HepG2 (cell line): ENCODE data around the gene FAM184B. TPM values are rescaled to one million over a fixed set of nuclear protein-coding genes. Genes with fewer than 3 reads are reported as not detected.

Experiments used
- ATAC-seq: fragments of 200-7000 bp; cut with Tn5 transposase; 3 replicates; pipeline ENCODE4 v1.9.1; 2020; ENCODE audit warnings: mild to moderate bottlenecking, moderate library complexity
- BruUV-seq: library from RNA; stranded (reverse); fragments of 400-500 nt; replicated peaks from 2 replicates; lab custom pipeline; 2021; lab: Mats Ljungman, UMichigan
- CTCF ChIA-PET: fragments of 300-600 bp; formaldehyde crosslinking; extraction: SDS; loops from one replicate; lab custom pipeline; 2021; ENCODE audit warnings: low total read pairs, inconsistent platforms, low intra/inter-chr PET ratio; lab: Yijun Ruan, JAX
- POLR2A ChIA-PET: fragments of 350-600 bp; sonication (Branson Sonifier 250); formaldehyde crosslinking; loops from one replicate; lab custom pipeline; 2020; ENCODE audit warnings: antibody characterized with exemption, inconsistent platforms; lab: Yijun Ruan, JAX
- DNase-seq: peaks from one replicate; pipeline ENCODE4 v3.0.0-alpha.2; 2015; ENCODE audit warnings: low spot score
- FAIRE-seq: peaks from 3 replicates; lab custom pipeline; 2011; peaks lifted over from hg19 to GRCh38; lab: Jason Lieb, UNC
- H2AFZ ChIP-seq: one replicate; pipeline ENCODE4 v1.6.1; 2011; ENCODE audit warnings: low read length, inconsistent platforms
- H3K27ac ChIP-seq: fragments of 300-600 bp; 3 replicates; pipeline ENCODE4 v1.8.0; 2011; ENCODE audit warnings: mixed run types, mild to moderate bottlenecking, mixed read lengths, low read length, inconsistent platforms; ENCODE audit not compliant: insufficient read depth; ENCODE audit errors: extremely low read length
- H3K27me3 ChIP-seq, 2 experiments: fragments of 200-600 bp in 1 of 2; 2 replicates in 1 of 2; 3 replicates in 1 of 2; pipeline versions ENCODE4 v1.6.0 to v1.8.0; 2011; ENCODE audit warnings: low read length in 2 of 2, mild to moderate bottlenecking in 2 of 2, moderate library complexity in 2 of 2, inconsistent platforms in 1 of 2; ENCODE audit not compliant: insufficient read depth in 2 of 2, control insufficient read depth in 1 of 2
- H3K36me3 ChIP-seq, 2 experiments: fragments of 200-600 bp in 1 of 2; replicated peaks in 1 of 2; 2 replicates in 1 of 2; 3 replicates in 1 of 2; pipeline versions ENCODE4 v1.5.1 to v1.8.0; 2011; ENCODE audit warnings: low read length in 2 of 2, inconsistent platforms in 1 of 2; ENCODE audit not compliant: insufficient read depth in 2 of 2, control insufficient read depth in 1 of 2
- H3K4me1 ChIP-seq: 2 replicates; pipeline ENCODE4 v1.5.1; 2012; ENCODE audit warnings: low read length, inconsistent platforms; ENCODE audit not compliant: insufficient read depth
- H3K4me2 ChIP-seq: 2 replicates; pipeline ENCODE4 v1.6.0; 2011; ENCODE audit warnings: low read depth, low read length, inconsistent platforms
- H3K4me3 ChIP-seq, 3 experiments: fragments of 200-600 bp in 1 of 3; sonication (generic), shearing (Covaris generic) in 1 of 3; replicated peaks in 1 of 3; 2 replicates each; pipeline ENCODE4 v1.5.1; 2011 to 2016; ENCODE audit warnings: low read length in 3 of 3, inconsistent platforms in 2 of 3, low read depth in 2 of 3, mild to moderate bottlenecking in 2 of 3, control low read depth in 1 of 3, mixed read lengths in 1 of 3; ENCODE audit not compliant: insufficient read depth in 1 of 3
- H3K79me2 ChIP-seq: one replicate; pipeline ENCODE4 v1.6.1; 2011; ENCODE audit warnings: low read length, inconsistent platforms; ENCODE audit not compliant: insufficient read depth
- H3K9ac ChIP-seq: 2 replicates; pipeline ENCODE4 v1.6.0; 2011; ENCODE audit warnings: mild to moderate bottlenecking, low read depth, low read length, inconsistent platforms; ENCODE audit not compliant: insufficient read depth
- H3K9me3 ChIP-seq: 2 replicates; pipeline ENCODE4 v1.5.1; 2012; ENCODE audit warnings: mild to moderate bottlenecking, low read length
- H4K20me1 ChIP-seq: 2 replicates; pipeline ENCODE4 v1.6.0; 2011; ENCODE audit warnings: inconsistent platforms, mild to moderate bottlenecking, low read length, moderate library complexity; ENCODE audit not compliant: insufficient read depth
- AKAP8 ChIP-seq: sonication (generic); formaldehyde crosslinking; IDR thresholded peaks from 2 replicates; pipeline ENCODE4 v1.5.1; 2020; ENCODE audit warnings: mild to moderate bottlenecking, missing genetic modification reagents
- CBFB ChIP-seq: sonication (generic); formaldehyde crosslinking; IDR thresholded peaks from 2 replicates; pipeline ENCODE4 v1.4.0; 2020; ENCODE audit warnings: missing genetic modification reagents
- HDAC6 ChIP-seq: fragments of 200-600 bp; sonication (generic); IDR thresholded peaks from 2 replicates; pipeline ENCODE4 v1.7.0; 2017; ENCODE audit warnings: mild to moderate bottlenecking, antibody characterized with exemption, low read length, low read depth
- HOXA9 ChIP-seq: sonication (generic); formaldehyde crosslinking; IDR thresholded peaks from 2 replicates; pipeline ENCODE4 v1.8.1; 2022; ENCODE audit warnings: missing genetic modification reagents, mild to moderate bottlenecking, moderate library complexity, borderline replicate concordance
- IRX3 ChIP-seq: sonication (generic); formaldehyde crosslinking; IDR thresholded peaks from 2 replicates; pipeline ENCODE4 v1.8.1; 2023; ENCODE audit warnings: mild to moderate bottlenecking, low read depth, missing genetic modification reagents, borderline replicate concordance
- JUND ChIP-seq: sonication (generic); formaldehyde crosslinking; IDR thresholded peaks from 2 replicates; pipeline ENCODE4 v1.8.0; 2022; ENCODE audit warnings: mild to moderate bottlenecking, missing genetic modification reagents
- MTA1 ChIP-seq: sonication (generic); formaldehyde crosslinking; IDR thresholded peaks from 2 replicates; pipeline ENCODE4 v1.4.0; 2020; ENCODE audit warnings: missing genetic modification reagents, mild to moderate bottlenecking, borderline replicate concordance
- NFYC ChIP-seq: IDR thresholded peaks from 2 replicates; pipeline ENCODE4 v1.6.1; 2016; ENCODE audit warnings: missing genetic modification reagents, missing compliant biosample characterization
- TRIM24 ChIP-seq: sonication (generic); formaldehyde crosslinking; IDR thresholded peaks from 2 replicates; pipeline ENCODE4 v1.8.0; 2022; ENCODE audit warnings: mild to moderate bottlenecking, missing genetic modification reagents
- ZFY ChIP-seq: sonication (generic); formaldehyde crosslinking; IDR thresholded peaks from 2 replicates; pipeline ENCODE4 v1.4.0; 2020; ENCODE audit warnings: missing genetic modification reagents
- ZNF713 ChIP-seq: sonication (generic); formaldehyde crosslinking; IDR thresholded peaks from 2 replicates; pipeline ENCODE4 v1.4.0; 2020; ENCODE audit warnings: mild to moderate bottlenecking, missing genetic modification reagents
- WGBS: methylation state at CpG from one replicate; pipeline ENCODE4 v1.1.6; 2017; ENCODE audit warnings: low lambda C conversion rate; 5-methylcytosine and 5-hydroxymethylcytosine counted together
- in situ Hi-C: cut with HindIII; loops from 2 replicates; pipeline ENCODE4 v1.10.0; 2017; ENCODE audit warnings: low pct_unique_long_range_greater_than_20kb; ENCODE audit not compliant: extremely low pct_ligation_motif_present
- intact Hi-C: fragments of 100-400 bp; cut with micrococcal nuclease; formaldehyde crosslinking; loops from one replicate; pipeline ENCODE4 v1.10.0; 2022; ENCODE audit not compliant: unreplicated experiment
- polyA plus RNA-seq, 8 experiments: library from polyadenylated mRNA; depleted of rRNA in 3 of 8; stranded (reverse) in 7 of 8; unstranded in 1 of 8; fragments of >200 nt; fragmentation: Illumina TruSeq in 4 of 8; extraction: Trizol in 4 of 8; gene quantifications; 2 replicates each; pipeline versions ENCODE4 v1.2.1 to v1.2.3, GENCODE V29; 2011 to 2016; ENCODE audit warnings: low read depth in 4 of 8, missing spikeins in 1 of 8, mixed read lengths in 1 of 8; ENCODE audit not compliant: insufficient read depth in 1 of 8
- total RNA-seq, 5 experiments: library from RNA; depleted of rRNA; stranded (reverse); fragments of >200 nt; fragmentation: Illumina TruSeq; extraction: Trizol; gene quantifications; 2 replicates each; pipeline ENCODE4 v1.2.3, GENCODE V29; 2016; ENCODE audit warnings: low read depth in 1 of 5
- TF ChIP-seq, protein P1 (sequence below): sonication (generic); formaldehyde crosslinking; IDR thresholded peaks from 2 replicates; pipeline ENCODE4 v1.4.0; 2020; ENCODE audit warnings: missing genetic modification reagents
- TF ChIP-seq, protein P2 (sequence below): sonication (generic); formaldehyde crosslinking; IDR thresholded peaks from 2 replicates; pipeline ENCODE4 v1.4.0; 2020; ENCODE audit warnings: missing genetic modification reagents, mild to moderate bottlenecking, borderline replicate concordance
- TF ChIP-seq, protein P3 (sequence below): sonication (generic); formaldehyde crosslinking; IDR thresholded peaks from 2 replicates; pipeline ENCODE4 v1.4.0; 2020; ENCODE audit warnings: missing genetic modification reagents

FAM184B gene
- total and polyA plus RNA-seq, 2 of the 13 experiments (the other 11 are each of a cell fraction or from before 2014, with no cell fraction given), result not detected

DNA sequence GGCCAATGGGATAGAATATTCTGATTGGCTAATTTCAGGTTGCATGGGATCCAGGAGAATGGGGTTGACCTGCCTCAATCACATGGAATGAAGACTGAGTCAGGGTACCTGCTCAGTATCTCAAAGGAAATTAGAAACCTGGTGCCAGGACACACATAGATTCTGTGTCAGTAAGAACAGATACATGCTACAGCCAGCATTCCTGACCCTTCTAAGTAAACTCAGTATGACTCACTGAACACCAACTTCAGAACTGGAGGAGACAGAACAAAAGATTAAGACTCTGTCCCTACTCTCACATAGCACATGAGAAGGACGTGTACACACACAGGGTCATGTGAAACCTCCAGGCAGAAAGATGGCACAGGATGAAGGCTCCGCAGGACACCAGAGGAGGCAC is 54.5 kb downstream of the FAM184B start:
- Histone ChIP-seq H3K36me3 (no peaks in the 10 kb centered on the region), H2AFZ (no peak overlapping the region), H3K4me3 (no peak overlapping the region), H4K20me1 (no peaks in the 10 kb centered on the region), H3K9me3 (no peaks in the 10 kb centered on the region), H3K4me1 (no peaks in the 10 kb centered on the region), H3K4me2 (no peak overlapping the region), H3K27me3 (0 out of 5 replicates have a peak, but pooled peaks cover 0 to 2% of the 10 kb centered on the region in 2 experiments), H3K27ac (no peak overlapping the region), H3K79me2 (no peaks in the 10 kb centered on the region), H3K9ac (no peak overlapping the region)
- intact Hi-C loops (no loop called here), in situ Hi-C loops (no loop called here)
- BruUV-seq, result no TSS peak
- FAIRE-seq (no peak), ATAC-seq (no peak), DNase-seq (no peak)
- ChIA-PET CTCF (no interaction called here), POLR2A (no interaction called here)
- 13% methylated on average over 2 of the region's 2 CpGs for WGBS
- TF ChIP-seq, protein P1, sequence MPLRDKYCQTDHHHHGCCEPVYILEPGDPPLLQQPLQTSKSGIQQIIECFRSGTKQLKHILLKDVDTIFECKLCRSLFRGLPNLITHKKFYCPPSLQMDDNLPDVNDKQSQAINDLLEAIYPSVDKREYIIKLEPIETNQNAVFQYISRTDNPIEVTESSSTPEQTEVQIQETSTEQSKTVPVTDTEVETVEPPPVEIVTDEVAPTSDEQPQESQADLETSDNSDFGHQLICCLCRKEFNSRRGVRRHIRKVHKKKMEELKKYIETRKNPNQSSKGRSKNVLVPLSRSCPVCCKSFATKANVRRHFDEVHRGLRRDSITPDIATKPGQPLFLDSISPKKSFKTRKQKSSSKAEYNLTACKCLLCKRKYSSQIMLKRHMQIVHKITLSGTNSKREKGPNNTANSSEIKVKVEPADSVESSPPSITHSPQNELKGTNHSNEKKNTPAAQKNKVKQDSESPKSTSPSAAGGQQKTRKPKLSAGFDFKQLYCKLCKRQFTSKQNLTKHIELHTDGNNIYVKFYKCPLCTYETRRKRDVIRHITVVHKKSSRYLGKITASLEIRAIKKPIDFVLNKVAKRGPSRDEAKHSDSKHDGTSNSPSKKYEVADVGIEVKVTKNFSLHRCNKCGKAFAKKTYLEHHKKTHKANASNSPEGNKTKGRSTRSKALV (CRISPR knock-in tag), result no peak
- TF ChIP-seq MTA1 (CRISPR knock-in tag) (no peak), AKAP8 (CRISPR knock-in tag) (no peak), CBFB (no peak), NFYC (CRISPR knock-in tag) (no peak), TRIM24 (CRISPR knock-in tag) (no peak), IRX3 (CRISPR knock-in tag) (no peak), JUND (no peak), HDAC6 (no peak), ZNF713 (CRISPR knock-in tag) (no peak), ZFY (CRISPR knock-in tag) (no peak), HOXA9 (CRISPR knock-in tag) (no peak)
- TF ChIP-seq, protein P2, sequence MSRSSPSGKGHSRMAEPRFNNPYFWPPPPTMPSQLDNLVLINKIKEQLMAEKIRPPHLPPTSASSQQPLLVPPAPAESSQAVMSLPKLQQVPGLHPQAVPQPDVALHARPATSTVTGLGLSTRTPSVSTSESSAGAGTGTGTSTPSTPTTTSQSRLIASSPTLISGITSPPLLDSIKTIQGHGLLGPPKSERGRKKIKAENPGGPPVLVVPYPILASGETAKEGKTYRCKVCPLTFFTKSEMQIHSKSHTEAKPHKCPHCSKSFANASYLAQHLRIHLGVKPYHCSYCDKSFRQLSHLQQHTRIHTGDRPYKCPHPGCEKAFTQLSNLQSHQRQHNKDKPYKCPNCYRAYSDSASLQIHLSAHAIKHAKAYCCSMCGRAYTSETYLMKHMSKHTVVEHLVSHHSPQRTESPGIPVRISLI (CRISPR knock-in tag), result no peak
- TF ChIP-seq, protein P3, sequence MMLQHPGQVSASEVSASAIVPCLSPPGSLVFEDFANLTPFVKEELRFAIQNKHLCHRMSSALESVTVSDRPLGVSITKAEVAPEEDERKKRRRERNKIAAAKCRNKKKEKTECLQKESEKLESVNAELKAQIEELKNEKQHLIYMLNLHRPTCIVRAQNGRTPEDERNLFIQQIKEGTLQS (CRISPR knock-in tag), result no peak
